ENCODE data around the gene S100A7.
A peak's percentile ranks its signal among the peaks of the same experiment; 100 is the strongest.

S100A7 gene

GRCh38 chr1:153460551-153460950 is at the start of gene S100A7:
Gene S100A7 (minus strand): TSS chr1:153460651. CDS start chr1:153459013, 1,638 bp downstream.
- H3K27ac ChIP-seq, result no peak within 1 kb of the TSS
- TF ChIP-seq CTCF (IDR thresholded peaks at IDR 0.05), result no peak
- no peak for TF ChIP-seq ZFX (IDR thresholded peaks at IDR 0.05; ENCODE audit: borderline replicate concordance)

GRCh38 chr1:153509729-153510354 is 49.4 kb upstream of the S100A7 start:
- TF ChIP-seq ZFX (IDR thresholded peaks at IDR 0.05; ENCODE audit: borderline replicate concordance) (no peak), CTCF (IDR thresholded peaks at IDR 0.05) (peak; percentile 94)
- no peak overlapping the region for H3K27ac ChIP-seq

- TF ChIP-seq ZFX (IDR thresholded peaks at IDR 0.05; ENCODE audit: borderline replicate concordance) (no peak), CTCF (IDR thresholded peaks at IDR 0.05) (no peak)
- no peak overlapping the region for H3K27ac ChIP-seq
These were observed 48.6 kb upstream of the S100A7 start for GRCh38 chr1:153509036-153509435.

GRCh38 chr1:153507926-153508583 is 47.6 kb upstream of the S100A7 start:
- no peak for TF ChIP-seq ZFX (IDR thresholded peaks at IDR 0.05; ENCODE audit: borderline replicate concordance)
- no peak for TF ChIP-seq CTCF (IDR thresholded peaks at IDR 0.05)
- H3K27ac ChIP-seq, result no peak overlapping the region

- TF ChIP-seq ZFX (IDR thresholded peaks at IDR 0.05; ENCODE audit: borderline replicate concordance) (no peak), CTCF (IDR thresholded peaks at IDR 0.05) (no peak)
- no peak overlapping the region for H3K27ac ChIP-seq
These were observed 46.5 kb upstream of the S100A7 start for GRCh38 chr1:153506831-153507413.

GRCh38 chr1:153506386-153506785 is 45.9 kb upstream of the S100A7 start:
- TF ChIP-seq CTCF (IDR thresholded peaks at IDR 0.05), result no peak
- TF ChIP-seq ZFX (IDR thresholded peaks at IDR 0.05; ENCODE audit: borderline replicate concordance), result no peak
- H3K27ac ChIP-seq, result no peak overlapping the region

GRCh38 chr1:153505576-153505975 is 45.1 kb upstream of the S100A7 start:
- TF ChIP-seq CTCF (IDR thresholded peaks at IDR 0.05), result no peak
- no peak for TF ChIP-seq ZFX (IDR thresholded peaks at IDR 0.05; ENCODE audit: borderline replicate concordance)
- H3K27ac ChIP-seq, result no peak overlapping the region
